Suprapubic skin (tissue), 4 donors: ENCODE measurements around the gene ADCY5. TPM values are rescaled to one million over a fixed set of nuclear protein-coding genes. Genes with fewer than 3 reads are reported as not detected.
A peak's percentile ranks its signal among the peaks of the same experiment; 100 is the strongest.

ENCODE experiments used
- DNase-seq, 2 donors: peaks; one replicate each; pipeline ENCODE4 v3.0.0-alpha.2; 2019; ENCODE audit warnings: low spot score in 2 of 2
- H3K27ac ChIP-seq: fragments of 200-600 bp; sonication (generic); one replicate; pipeline ENCODE4 v1.5.1; 2019
- H3K27me3 ChIP-seq: fragments of 200-600 bp; sonication (generic); one replicate; pipeline ENCODE4 v1.5.1; 2019
- H3K36me3 ChIP-seq: fragments of 200-600 bp; sonication (generic); one replicate; pipeline ENCODE4 v1.5.1; 2019
- H3K4me1 ChIP-seq: fragments of 200-600 bp; sonication (generic); one replicate; pipeline ENCODE4 v1.5.1; 2019
- H3K4me3 ChIP-seq: fragments of 200-600 bp; sonication (generic); one replicate; pipeline ENCODE4 v1.5.1; 2019; ENCODE audit warnings: mild to moderate bottlenecking
- H3K9me3 ChIP-seq: fragments of 200-600 bp; sonication (generic); one replicate; pipeline ENCODE4 v1.5.1; 2019
- CTCF ChIP-seq, 2 donors: fragments of 200-600 bp in 1 of 2; fragments of 450-650 bp in 1 of 2; sonication (generic) in 1 of 2; IDR thresholded peaks; one replicate each; pipeline ENCODE4 v1.5.1; 2016 to 2019; ENCODE audit warnings: antibody characterized with exemption in 2 of 2, mild to moderate bottlenecking in 1 of 2, moderate library complexity in 1 of 2
- EP300 ChIP-seq: sonication (generic); formaldehyde crosslinking; IDR thresholded peaks from one replicate; pipeline ENCODE4 v1.6.1; 2017; ENCODE audit warnings: antibody characterized with exemption
- POLR2A ChIP-seq, 2 donors: fragments of 450-650 bp; IDR thresholded peaks; one replicate each; pipeline ENCODE4 v1.6.1; 2017; ENCODE audit warnings: antibody characterized with exemption in 2 of 2, mild to moderate bottlenecking in 2 of 2, moderate library complexity in 2 of 2
- POLR2AphosphoS5 ChIP-seq, 3 donors: sonication (generic); formaldehyde crosslinking; IDR thresholded peaks; one replicate each; pipeline ENCODE4 v1.6.1; 2017; ENCODE audit warnings: antibody characterized with exemption in 3 of 3
- WGBS: methylation state at CpG from one replicate; pipeline ENCODE4 v1.1.5; 2018; 5-methylcytosine and 5-hydroxymethylcytosine counted together
- total RNA-seq, 4 donors: library from RNA; depleted of rRNA; stranded (reverse); fragments of >200 nt; gene quantifications; one replicate each; pipeline ENCODE4 v1.1.0, GENCODE V29; 2016

The ADCY5 gene
- total RNA-seq, 4 donors from 2014 or later, result 1.4 to 4.9 (median 4.0) TPM

- TF ChIP-seq POLR2AphosphoS5 (IDR thresholded peaks at IDR 0.05) (no peak), POLR2A (IDR thresholded peaks at IDR 0.05) (no peak), EP300 (no peak), CTCF (IDR thresholded peaks at IDR 0.05) (no peak)
- 52% methylated on average over 2 of the region's 2 CpGs for WGBS
- H3K27ac ChIP-seq, result no peak overlapping the region
These were observed 71.6 kb downstream of the ADCY5 start for GRCh38 chr3:123377243-123377740.

GRCh38 chr3:123376451-123377242, 72.2 kb downstream of the ADCY5 start:
- H3K4me3 ChIP-seq, result no peak overlapping the region
- H3K9me3 ChIP-seq, result no peaks in the 10 kb centered on the region
- H3K4me1 ChIP-seq, result no peaks in the 10 kb centered on the region
- no peak overlapping the region for H3K27ac ChIP-seq
- peak; percentile 34 to 70 for DNase-seq
- no peaks in the 10 kb centered on the region for H3K27me3 ChIP-seq
- no peaks in the 10 kb centered on the region for H3K36me3 ChIP-seq
- TF ChIP-seq POLR2A (IDR thresholded peaks at IDR 0.05) (no peak), EP300 (no peak), CTCF (IDR thresholded peaks at IDR 0.05) (no peak), POLR2AphosphoS5 (IDR thresholded peaks at IDR 0.05) (no peak)
- WGBS, result 31% methylated on average over 11 of the region's 11 CpGs

More at GRCh38 chr3:123377243-123377740, 71.6 kb downstream of the ADCY5 start:
- no peaks in the 10 kb centered on the region for H3K36me3 ChIP-seq
- peak in 1 of 2 donors; percentile 44 for DNase-seq
- H3K27me3 ChIP-seq, result no peaks in the 10 kb centered on the region
- H3K4me1 ChIP-seq, result no peaks in the 10 kb centered on the region
- no peaks in the 10 kb centered on the region for H3K9me3 ChIP-seq
- H3K4me3 ChIP-seq, result no peak overlapping the region

- Histone ChIP-seq H3K4me1 (no peaks in the 10 kb centered on the region), H3K4me3 (no peak overlapping the region), H3K27ac (no peak overlapping the region), H3K36me3 (no peaks in the 10 kb centered on the region), H3K9me3 (no peaks in the 10 kb centered on the region), H3K27me3 (no peaks in the 10 kb centered on the region)
- DNase-seq, result peak in 1 of 2 donors; percentile 24
- 91% methylated on average over 13 of the region's 13 CpGs for WGBS
- TF ChIP-seq POLR2A (IDR thresholded peaks at IDR 0.05) (no peak), CTCF (IDR thresholded peaks at IDR 0.05) (no peak), EP300 (no peak), POLR2AphosphoS5 (IDR thresholded peaks at IDR 0.05) (no peak)
These were observed 73.6 kb downstream of the ADCY5 start for GRCh38 chr3:123375014-123375940.

GRCh38 chr3:123374016-123374415, 74.9 kb downstream of the ADCY5 start:
- TF ChIP-seq POLR2AphosphoS5 (IDR thresholded peaks at IDR 0.05), result no peak
- TF ChIP-seq POLR2A (IDR thresholded peaks at IDR 0.05), result no peak
- no peak for TF ChIP-seq CTCF (IDR thresholded peaks at IDR 0.05)
- TF ChIP-seq EP300, result no peak
- 56% methylated on average over 2 of the region's 2 CpGs for WGBS
- H3K4me3 ChIP-seq, result no peak overlapping the region
- no peak for DNase-seq
- no peak overlapping the region for H3K27ac ChIP-seq
- H3K27me3 ChIP-seq, result no peaks in the 10 kb centered on the region
- H3K9me3 ChIP-seq, result no peaks in the 10 kb centered on the region
- H3K36me3 ChIP-seq, result no peaks in the 10 kb centered on the region
- no peaks in the 10 kb centered on the region for H3K4me1 ChIP-seq
